Fibroblast of the conjunctiva (primary cell): Measurements from ENCODE around the gene POLD3.
"Not testable (repeated sequence)": the region's sequence is repeated elsewhere in the genome, so short reads cannot be mapped to it uniquely, and the experiment has no call there.

ENCODE experiments used
- DNase-seq: peaks from one replicate; pipeline ENCODE4 v3.0.0-alpha.2; 2010; ENCODE audit warnings: low read depth

POLD3 gene

GRCh38 chr11:74636630-74637184, 44.3 kb downstream of the POLD3 start:
- DNase-seq = peak; percentile 77

GRCh38 chr11:74637700-74638099, 45.3 kb downstream of the POLD3 start:
- no peak for DNase-seq

- DNase-seq = no peak
Observed at GRCh38 chr11:74638869-74639268, 46.5 kb downstream of the POLD3 start.

- DNase-seq = no peak
Observed at GRCh38 chr11:74639533-74639932, 47.2 kb downstream of the POLD3 start.

DNA sequence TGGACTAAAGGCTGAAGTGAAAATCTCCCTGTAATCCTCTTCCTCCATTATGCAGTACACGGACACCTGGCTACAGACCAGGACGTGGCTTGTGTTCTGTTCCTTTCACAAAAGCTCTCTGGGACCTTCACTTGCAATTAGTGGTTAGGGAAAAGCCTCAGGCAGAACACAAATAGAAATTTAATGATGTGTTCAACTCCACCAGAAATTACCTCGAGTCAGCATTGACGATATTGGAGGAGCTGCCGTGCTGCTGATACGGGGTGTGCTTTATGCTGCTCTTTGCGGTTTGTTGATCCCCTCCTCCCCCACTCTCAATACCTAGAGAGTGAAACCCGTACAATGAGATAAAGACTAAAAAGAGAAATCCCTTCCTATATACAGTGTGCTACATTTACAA, 48.9 kb downstream of the POLD3 start:
- no peak for DNase-seq

- DNase-seq = peak; percentile 9
Observed at GRCh38 chr11:74641905-74642304, 49.5 kb downstream of the POLD3 start.

DNA sequence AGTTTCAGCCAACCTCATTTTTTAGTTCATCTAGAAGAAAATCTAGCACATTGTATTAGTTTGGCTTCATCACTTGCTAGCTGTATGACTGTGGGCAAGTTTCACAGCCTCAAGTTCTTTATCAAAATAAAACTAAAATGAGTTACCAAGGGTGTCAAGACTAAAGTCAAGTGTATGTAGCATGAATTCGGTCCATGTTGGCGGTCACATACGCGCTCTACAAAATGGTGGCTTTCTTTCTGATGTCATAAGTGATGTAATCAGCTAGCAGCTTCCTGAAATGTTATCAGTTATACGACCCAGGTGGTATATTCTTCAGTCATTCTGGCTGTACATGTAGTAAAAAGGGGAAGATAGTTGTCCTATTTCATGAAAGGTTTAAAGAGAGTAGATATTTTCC, 50.5 kb downstream of the POLD3 start:
- no peak for DNase-seq

GRCh38 chr11:74644081-74644480, 51.7 kb downstream of the POLD3 start:
- no peak for DNase-seq

- DNase-seq = no peak
Observed at GRCh38 chr11:74646215-74646614, 53.8 kb downstream of the POLD3 start.

- DNase-seq = no peak
Observed at GRCh38 chr11:74646954-74647353, 54.6 kb downstream of the POLD3 start.

DNA sequence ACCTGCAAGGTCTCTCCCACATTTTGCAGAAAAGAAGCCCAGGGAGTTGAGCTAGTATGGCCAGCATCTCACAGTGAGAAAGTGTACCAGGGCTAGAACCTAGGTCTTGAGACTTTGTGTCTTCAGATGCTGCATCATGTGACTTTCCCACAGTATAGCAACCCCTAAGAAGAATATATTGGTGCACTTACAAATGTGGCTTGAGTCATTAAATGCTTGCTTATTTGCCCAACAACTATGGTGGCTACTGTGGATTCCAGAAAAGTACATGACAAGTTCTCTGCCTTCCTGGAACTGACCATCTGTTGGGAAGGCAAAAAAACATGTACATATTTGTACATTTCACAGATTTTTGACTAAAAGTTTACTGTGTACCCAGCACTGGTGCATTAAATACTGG, 55.0 kb downstream of the POLD3 start:
- no peak for DNase-seq

DNA sequence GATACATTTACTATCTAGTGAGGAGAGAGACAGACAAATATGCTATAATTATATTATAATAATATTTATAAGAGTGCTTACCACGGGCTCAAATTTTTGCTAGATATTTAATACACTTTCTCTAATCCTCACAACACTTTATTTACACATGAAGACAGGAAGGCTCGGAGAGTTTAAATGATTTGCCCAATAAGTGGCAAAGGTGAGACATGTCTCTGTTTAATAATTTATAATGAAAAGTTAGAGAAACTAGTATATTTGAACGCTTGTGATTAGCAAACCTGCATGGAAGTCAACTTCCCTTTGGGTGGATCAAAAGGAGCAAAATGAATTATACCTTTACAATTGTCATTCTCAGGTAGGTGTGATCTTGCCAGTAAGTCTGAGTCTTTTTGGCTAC, 55.4 kb downstream of the POLD3 start:
- DNase-seq = no peak

GRCh38 chr11:74648894-74649293, 56.5 kb downstream of the POLD3 start:
- DNase-seq = no peak

DNA sequence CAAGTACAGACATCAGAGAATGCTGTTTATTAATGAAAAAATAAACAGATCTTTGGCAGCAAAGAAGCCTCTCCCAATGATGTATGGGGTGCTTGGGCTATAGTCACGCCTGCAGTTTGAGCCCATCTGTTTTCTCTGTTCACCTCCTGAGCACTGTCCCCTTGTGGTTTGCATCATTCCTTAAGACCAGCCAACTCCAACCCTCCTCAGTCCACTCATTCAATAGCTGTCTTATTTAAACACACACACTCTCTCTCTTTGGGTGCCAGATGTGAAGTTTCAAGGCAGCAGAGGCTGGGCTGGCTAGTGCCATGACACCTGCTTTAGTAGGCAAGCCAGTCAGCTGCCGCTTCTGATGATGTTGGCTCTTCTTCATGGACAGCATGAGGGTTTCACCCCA, 58.1 kb downstream of the POLD3 start:
- DNase-seq = peak; percentile 72

DNA sequence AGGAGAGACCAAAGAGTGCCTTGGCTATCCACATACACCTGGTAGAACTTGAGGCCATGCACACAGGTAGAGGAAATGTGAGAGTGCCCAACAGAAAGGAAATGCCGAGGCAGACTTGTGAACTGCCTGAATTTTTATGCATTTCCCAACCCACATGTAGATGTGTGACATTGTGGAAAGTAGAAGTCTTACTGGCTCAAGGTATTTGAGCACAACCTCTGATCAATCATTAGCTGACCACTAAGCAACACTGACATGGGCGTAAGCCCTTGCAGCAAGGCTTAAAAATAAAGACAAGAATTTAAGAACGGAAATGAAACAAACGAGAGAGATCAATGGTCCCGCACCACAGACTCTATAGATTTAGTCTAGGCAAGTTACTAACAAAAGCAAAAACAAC, 62.6 kb downstream of the POLD3 start:
- DNase-seq = no peak

DNA sequence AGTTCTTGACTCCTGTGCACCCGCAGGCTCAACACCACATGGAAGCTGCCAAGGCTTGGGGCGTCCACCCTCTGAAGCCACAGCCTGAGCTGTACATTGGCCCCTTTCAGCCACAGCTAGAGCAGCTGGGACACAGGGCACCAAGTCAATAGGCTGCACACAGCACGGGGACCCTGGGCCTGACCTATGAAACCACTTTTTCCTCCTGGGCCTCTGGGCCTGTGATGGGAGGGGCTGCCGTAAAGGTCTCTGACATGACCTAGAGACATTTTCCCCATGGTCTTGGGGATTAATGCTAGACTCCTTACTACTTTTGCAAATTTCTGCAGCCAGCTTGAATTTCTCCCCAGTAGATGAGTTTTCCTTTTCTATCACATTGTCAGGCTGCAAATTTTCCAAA, 66.7 kb downstream of the POLD3 start:
- DNase-seq = not testable (repeated sequence)

- DNase-seq = no peak
Observed at GRCh38 chr11:74662487-74663103, 70.2 kb downstream of the POLD3 start.

DNA sequence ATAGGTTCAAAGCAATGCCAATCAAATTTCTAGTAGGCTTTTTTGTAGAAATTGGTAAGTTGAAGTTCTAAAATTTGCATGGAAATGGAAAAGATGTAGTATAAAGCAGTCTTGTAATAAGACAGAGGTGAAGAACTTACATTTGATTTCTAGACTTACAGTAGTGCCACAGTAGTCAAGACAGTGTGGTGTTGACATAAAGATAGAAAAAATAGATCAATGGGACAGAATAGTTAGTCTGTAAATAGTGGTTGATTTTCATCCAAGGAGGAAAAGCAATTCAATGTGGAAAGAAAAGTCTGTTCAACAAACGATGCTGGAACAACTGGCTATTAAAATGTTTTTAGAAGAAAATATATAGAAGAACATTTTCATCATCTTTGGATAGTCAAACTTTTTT, 70.9 kb downstream of the POLD3 start:
- DNase-seq = no peak

DNA sequence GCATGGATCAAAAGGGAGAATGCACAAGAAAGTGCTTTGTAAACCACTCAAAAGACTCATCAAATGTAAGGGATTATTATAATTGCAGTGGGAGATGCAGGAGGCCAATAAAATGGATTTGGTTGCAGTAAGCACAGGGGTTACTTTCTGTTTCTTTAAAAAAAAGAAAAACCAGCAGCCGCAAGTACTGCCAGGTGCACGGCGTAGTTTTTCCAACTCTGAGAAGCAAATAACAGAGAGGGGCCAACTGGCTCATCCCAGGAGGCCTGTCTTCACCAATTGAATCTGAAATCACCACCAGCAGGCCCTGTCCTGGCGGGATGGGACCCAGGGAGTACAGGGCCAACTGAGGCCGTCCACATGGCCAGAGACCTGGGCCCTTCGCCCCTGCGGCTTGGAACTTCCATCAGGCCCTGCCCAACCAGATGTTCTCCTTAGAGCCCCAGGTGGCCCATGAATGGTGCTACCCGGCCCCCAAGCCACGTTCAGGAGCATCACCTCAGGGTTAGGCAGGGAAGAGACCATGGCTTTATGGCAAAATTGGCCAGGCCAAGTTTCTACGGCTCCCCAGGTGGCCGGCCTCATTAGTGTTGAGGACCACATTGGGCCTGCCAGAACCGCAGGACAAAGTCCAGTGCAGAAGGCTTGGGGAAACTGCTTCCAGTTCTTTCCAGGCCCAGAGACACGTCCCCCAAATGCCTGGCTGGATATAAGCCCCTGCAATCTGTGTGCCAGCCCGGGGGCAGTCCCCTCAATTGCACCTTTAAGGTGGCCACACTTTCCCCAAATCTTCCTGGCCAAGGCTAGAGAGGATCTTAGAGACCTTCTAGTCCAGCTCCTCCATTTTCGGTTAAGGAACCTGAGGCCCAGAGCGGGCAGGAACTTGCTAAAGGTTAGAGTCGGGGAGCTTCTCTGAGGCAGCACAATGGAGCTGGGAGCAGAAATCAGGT, 77.1 kb downstream of the POLD3 start:
- DNase-seq = no peak

GRCh38 chr11:74670171-74670570, 77.8 kb downstream of the POLD3 start:
- no peak for DNase-seq

GRCh38 chr11:74671520-74672196, 79.3 kb downstream of the POLD3 start:
- DNase-seq = no peak

- DNase-seq = no peak
Observed at GRCh38 chr11:74672332-74672955, 80.1 kb downstream of the POLD3 start.
